ENCODE results near the gene STX18.

Gene STX18

GRCh38 chr4:4455210-4455865, 86.5 kb downstream of the STX18 start:
- Histone ChIP-seq H4K8ac (ENCODE audit: low read depth, low read length) (peak overlapping the region; percentile 17), H3K23ac (ENCODE audit: low read length) (no peak overlapping the region), H4K12ac (ENCODE audit: low read depth, low read length) (peak overlapping the region; percentile 37), H4K91ac (ENCODE audit: low read depth, low read length) (peak overlapping the region; percentile 90), H2BK120ac (ENCODE audit: insufficient read depth, low read length, poor library complexity) (peak overlapping the region; percentile 65), H3K27me3 (ENCODE audit: insufficient read depth, low read length) (no peaks in the 10 kb centered on the region), H2BK12ac (ENCODE audit: low read length) (peak overlapping the region; percentile 96), H3K14ac (ENCODE audit: low read length) (peak overlapping the region; percentile 80), H3K18ac (ENCODE audit: low read length) (peak overlapping the region; percentile 86), H3K79me2 (ENCODE audit: control insufficient read depth, insufficient read depth, low read length, poor library complexity) (peaks cover 4% of the 10 kb centered on the region), H3K4me3 (ENCODE audit: low read depth, low read length) (no peak overlapping the region), H3K4ac (ENCODE audit: low read depth, low read length) (peak overlapping the region; percentile 76), H3K9ac (ENCODE audit: low read length) (no peak overlapping the region), H2AK5ac (ENCODE audit: low read length) (peak overlapping the region; percentile 71), H3K79me1 (ENCODE audit: low read length) (peaks cover 33% of the 10 kb centered on the region), H3K9me3 (ENCODE audit: insufficient read depth, low read depth, low read length) (no peaks in the 10 kb centered on the region), H3K27ac (ENCODE audit: low read depth, low read length) (peak overlapping the region; percentile 87), H2BK5ac (ENCODE audit: low read depth, low read length, poor library complexity) (peak overlapping the region; percentile 94), H3K4me2 (ENCODE audit: low read length) (no peak overlapping the region), H2AFZ (ENCODE audit: insufficient read depth, low read length, poor library complexity) (no peak overlapping the region), H3K4me1 (ENCODE audit: control insufficient read depth in 1 of 2, insufficient read depth in 2 of 2, low read length in 2 of 2) (peaks cover 19 to 30% of the 10 kb centered on the region in 2 experiments), H3K36me3 (ENCODE audit: control insufficient read depth in 1 of 2, insufficient read depth in 2 of 2, low read length in 2 of 2) (peaks cover 5 to 7% of the 10 kb centered on the region in 2 experiments)
- no CpG with 5 or more reads among the region's 5 CpGs for WGBS (ENCODE audit: extremely low coverage, insufficient coverage, insufficient read length)
- DNase-seq = no peak

GRCh38 chr4:4446434-4446833, 95.4 kb downstream of the STX18 start:
- Histone ChIP-seq H4K91ac (ENCODE audit: low read depth, low read length) (no peak overlapping the region), H3K18ac (ENCODE audit: low read length) (no peak overlapping the region), H2AK5ac (ENCODE audit: low read length) (no peak overlapping the region), H2BK5ac (ENCODE audit: low read depth, low read length, poor library complexity) (no peak overlapping the region), H3K14ac (ENCODE audit: low read length) (no peak overlapping the region), H3K27ac (ENCODE audit: low read depth, low read length) (no peak overlapping the region), H3K9me3 (ENCODE audit: insufficient read depth, low read depth, low read length) (no peaks in the 10 kb centered on the region), H4K8ac (ENCODE audit: low read depth, low read length) (no peak overlapping the region), H3K79me2 (ENCODE audit: control insufficient read depth, insufficient read depth, low read length, poor library complexity) (peaks cover 3% of the 10 kb centered on the region), H3K4me2 (ENCODE audit: low read length) (no peak overlapping the region), H3K4me3 (ENCODE audit: low read depth, low read length) (no peak overlapping the region), H3K9ac (ENCODE audit: low read length) (no peak overlapping the region), H3K27me3 (ENCODE audit: insufficient read depth, low read length) (no peaks in the 10 kb centered on the region), H3K4ac (ENCODE audit: low read depth, low read length) (no peak overlapping the region), H2BK120ac (ENCODE audit: insufficient read depth, low read length, poor library complexity) (no peak overlapping the region), H2BK12ac (ENCODE audit: low read length) (no peak overlapping the region), H3K79me1 (ENCODE audit: low read length) (peaks cover 13% of the 10 kb centered on the region), H3K36me3 (ENCODE audit: control insufficient read depth in 1 of 2, insufficient read depth in 2 of 2, low read length in 2 of 2) (no peaks in the 10 kb centered on the region), H4K12ac (ENCODE audit: low read depth, low read length) (no peak overlapping the region), H2AFZ (ENCODE audit: insufficient read depth, low read length, poor library complexity) (no peak overlapping the region), H3K4me1 (ENCODE audit: control insufficient read depth in 1 of 2, insufficient read depth in 2 of 2, low read length in 2 of 2) (peaks cover 4 to 7% of the 10 kb centered on the region in 2 experiments), H3K23ac (ENCODE audit: low read length) (no peak overlapping the region)
- peak; percentile 31 to 71 for DNase-seq

DNA sequence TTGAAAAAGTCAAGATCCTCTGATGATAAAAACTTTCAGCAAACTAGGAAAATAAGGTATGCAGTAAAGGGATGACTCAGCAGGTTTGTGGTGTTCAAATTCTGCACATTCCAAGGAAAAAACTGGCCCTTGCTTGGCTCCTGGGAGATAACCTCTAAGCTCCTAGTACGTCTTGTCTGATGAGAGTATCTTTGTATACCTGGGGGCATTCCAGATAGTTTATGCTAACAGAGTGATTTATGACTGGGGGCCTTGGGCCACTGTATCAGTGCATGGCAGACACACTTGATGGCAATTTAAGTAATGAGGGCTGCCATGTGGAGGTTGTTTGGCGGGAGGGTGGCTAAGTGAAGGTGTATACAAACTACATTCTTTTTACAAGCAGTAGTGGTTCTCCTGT, 98.0 kb downstream of the STX18 start:
- Histone ChIP-seq H3K36me3 (ENCODE audit: control insufficient read depth in 1 of 2, insufficient read depth in 2 of 2, low read length in 2 of 2) (no peaks in the 10 kb centered on the region), H2BK120ac (ENCODE audit: insufficient read depth, low read length, poor library complexity) (no peak overlapping the region), H3K9me3 (ENCODE audit: insufficient read depth, low read depth, low read length) (no peaks in the 10 kb centered on the region), H3K4ac (ENCODE audit: low read depth, low read length) (no peak overlapping the region), H4K8ac (ENCODE audit: low read depth, low read length) (no peak overlapping the region), H3K4me2 (ENCODE audit: low read length) (no peak overlapping the region), H2AK5ac (ENCODE audit: low read length) (no peak overlapping the region), H3K4me3 (ENCODE audit: low read depth, low read length) (no peak overlapping the region), H3K79me1 (ENCODE audit: low read length) (peaks cover 14% of the 10 kb centered on the region), H2BK12ac (ENCODE audit: low read length) (no peak overlapping the region), H2BK5ac (ENCODE audit: low read depth, low read length, poor library complexity) (peak overlapping the region; percentile 99), H3K14ac (ENCODE audit: low read length) (no peak overlapping the region), H3K23ac (ENCODE audit: low read length) (no peak overlapping the region), H3K9ac (ENCODE audit: low read length) (no peak overlapping the region), H3K4me1 (ENCODE audit: control insufficient read depth in 1 of 2, insufficient read depth in 2 of 2, low read length in 2 of 2) (peaks cover 8 to 10% of the 10 kb centered on the region in 2 experiments), H3K27me3 (ENCODE audit: insufficient read depth, low read length) (no peaks in the 10 kb centered on the region), H4K12ac (ENCODE audit: low read depth, low read length) (no peak overlapping the region), H3K27ac (ENCODE audit: low read depth, low read length) (peak overlapping the region; percentile 92), H2AFZ (ENCODE audit: insufficient read depth, low read length, poor library complexity) (no peak overlapping the region), H4K91ac (ENCODE audit: low read depth, low read length) (peak overlapping the region; percentile 97), H3K79me2 (ENCODE audit: control insufficient read depth, insufficient read depth, low read length, poor library complexity) (peaks cover 3% of the 10 kb centered on the region), H3K18ac (ENCODE audit: low read length) (no peak overlapping the region)
- DNase-seq = peak; percentile 66 to 92
- no CpG with 5 or more reads among the region's 2 CpGs for WGBS (ENCODE audit: extremely low coverage, insufficient coverage, insufficient read length)

DNA sequence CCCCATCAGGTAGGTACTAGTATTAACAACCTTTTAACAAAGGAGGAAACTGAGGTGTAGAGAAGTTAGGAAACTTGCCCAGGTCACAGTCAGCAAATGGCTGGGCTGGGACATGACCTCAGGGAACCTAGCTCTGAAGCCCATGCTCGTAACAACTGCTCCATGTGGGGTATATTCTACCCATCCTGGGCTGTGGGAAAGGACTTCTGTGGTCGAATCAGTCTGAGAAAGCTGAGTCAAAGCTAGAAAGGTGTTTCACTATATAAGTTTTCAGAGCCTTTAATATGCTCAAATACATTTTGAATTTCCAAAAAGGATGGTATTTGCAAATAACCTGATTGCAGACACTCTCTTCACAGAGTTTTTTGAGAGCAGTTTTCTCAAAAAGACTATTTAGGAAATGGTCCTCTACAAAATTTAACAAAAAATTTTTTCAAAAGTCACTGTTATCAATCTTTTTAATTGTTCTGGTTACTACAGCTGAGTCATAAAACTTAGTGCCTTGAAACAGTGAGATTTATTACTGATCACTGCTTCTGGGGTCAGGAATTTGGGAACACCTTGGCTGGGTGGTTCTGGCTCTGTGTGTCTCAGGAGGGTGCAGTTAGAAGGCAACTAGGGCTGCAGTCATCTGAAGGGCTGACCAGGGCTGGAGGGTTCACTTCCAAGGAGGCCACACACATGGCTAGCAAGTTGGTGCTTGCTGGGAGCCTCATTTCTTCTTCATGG, 101.4 kb downstream of the STX18 start:
- H3K27me3 ChIP-seq (ENCODE audit: insufficient read depth, low read length) = no peaks in the 10 kb centered on the region
- peak overlapping the region; percentile 2 for H3K27ac ChIP-seq (ENCODE audit: low read depth, low read length)
- no peak for DNase-seq
- no peak overlapping the region for H2AK5ac ChIP-seq (ENCODE audit: low read length)
- H2BK12ac ChIP-seq (ENCODE audit: low read length) = peak overlapping the region; percentile 19
- peak overlapping the region; percentile 56 for H2BK5ac ChIP-seq (ENCODE audit: low read depth, low read length, poor library complexity)
- no peak overlapping the region for H3K23ac ChIP-seq (ENCODE audit: low read length)
- H3K14ac ChIP-seq (ENCODE audit: low read length) = peak overlapping the region; percentile 13
- no peak overlapping the region for H4K91ac ChIP-seq (ENCODE audit: low read depth, low read length)
- no peak overlapping the region for H3K4me3 ChIP-seq (ENCODE audit: low read depth, low read length)
- H4K8ac ChIP-seq (ENCODE audit: low read depth, low read length) = peak overlapping the region; percentile 22
- H3K18ac ChIP-seq (ENCODE audit: low read length) = peak overlapping the region; percentile 60
- H4K12ac ChIP-seq (ENCODE audit: low read depth, low read length) = no peak overlapping the region
- H3K4me1 ChIP-seq (ENCODE audit: control insufficient read depth in 1 of 2, insufficient read depth in 2 of 2, low read length in 2 of 2) = peaks cover 8 to 10% of the 10 kb centered on the region in 2 experiments
- no peak overlapping the region for H2BK120ac ChIP-seq (ENCODE audit: insufficient read depth, low read length, poor library complexity)
- no CpG with 5 or more reads among the region's 2 CpGs for WGBS (ENCODE audit: extremely low coverage, insufficient coverage, insufficient read length)
- peaks cover 12% of the 10 kb centered on the region for H3K79me1 ChIP-seq (ENCODE audit: low read length)
- H2AFZ ChIP-seq (ENCODE audit: insufficient read depth, low read length, poor library complexity) = no peak overlapping the region
- H3K79me2 ChIP-seq (ENCODE audit: control insufficient read depth, insufficient read depth, low read length, poor library complexity) = peaks cover 3% of the 10 kb centered on the region
- H3K9me3 ChIP-seq (ENCODE audit: insufficient read depth, low read depth, low read length) = peaks cover 2% of the 10 kb centered on the region
- no peak overlapping the region for H3K4ac ChIP-seq (ENCODE audit: low read depth, low read length)
- no peak overlapping the region for H3K9ac ChIP-seq (ENCODE audit: low read length)
- no peak overlapping the region for H3K4me2 ChIP-seq (ENCODE audit: low read length)
- peaks cover 16 to 19% of the 10 kb centered on the region in 2 experiments for H3K36me3 ChIP-seq (ENCODE audit: control insufficient read depth in 1 of 2, insufficient read depth in 2 of 2, low read length in 2 of 2)

All from trophoblast cell (in vitro differentiated cells and primary cell).